K562 (cell line): ENCODE results near the gene PACRG. TPM values are rescaled to one million over a fixed set of nuclear protein-coding genes. Genes with fewer than 3 reads are reported as not detected.

Source experiments
- ATAC-seq: fragments of 200-7000 bp; cut with Tn5 transposase; 3 replicates; pipeline ENCODE4 v1.9.1; 2020; ENCODE audit warnings: moderate library complexity
- BruUV-seq: library from RNA; stranded (reverse); fragments of 400-500 nt; replicated peaks from 2 replicates; lab custom pipeline; 2021; lab: Mats Ljungman, UMichigan
- CTCF ChIA-PET: fragments of 300-600 bp; formaldehyde crosslinking; extraction: SDS; loops from one replicate; lab custom pipeline; 2021; ENCODE audit warnings: low intra/inter-chr PET ratio; lab: Yijun Ruan, JAX
- POLR2A ChIA-PET: fragments of 300-600, 350-650 bp; sonication (Branson Sonifier 250); formaldehyde crosslinking; extraction: SDS; loops from one replicate; lab custom pipeline; 2021; ENCODE audit warnings: antibody characterized with exemption, inconsistent platforms; lab: Yijun Ruan, JAX
- DNase-seq, 4 experiments: peaks; one replicate each; pipeline versions ENCODE4 v3.0.0 to v3.0.0-alpha.2; 2011 to 2018; ENCODE audit warnings: low spot score in 3 of 4, mixed read lengths in 3 of 4; ENCODE audit errors: extremely low read depth in 1 of 4
- FAIRE-seq: peaks from 2 replicates; lab custom pipeline; 2011; peaks lifted over from hg19 to GRCh38; lab: Jason Lieb, UNC
- H2AFZ ChIP-seq: 2 replicates; pipeline ENCODE4 v1.6.0; 2011; ENCODE audit warnings: low read depth, low read length, control low read depth, inconsistent platforms
- H3K27ac ChIP-seq: fragments of 200-600 bp; 3 replicates; pipeline ENCODE4 v1.8.0; 2011; ENCODE audit warnings: low read depth, mild to moderate bottlenecking, control low read depth, inconsistent platforms, low read length, moderate library complexity, mixed read lengths; ENCODE audit errors: extremely low read depth
- H3K27me3 ChIP-seq, 2 experiments: fragments of 300-600 bp in 1 of 2; 2 replicates in 1 of 2; 3 replicates in 1 of 2; pipeline versions ENCODE4 v1.6.0 to v1.8.0; 2011; ENCODE audit warnings: inconsistent platforms in 2 of 2, low read length in 2 of 2, mild to moderate bottlenecking in 1 of 2, mixed read lengths in 1 of 2, moderate library complexity in 1 of 2; ENCODE audit not compliant: control insufficient read depth in 2 of 2, insufficient read depth in 2 of 2
- H3K36me3 ChIP-seq: fragments of 300-600 bp; 3 replicates; pipeline ENCODE4 v1.8.0; 2011; ENCODE audit warnings: mild to moderate bottlenecking, low read length, inconsistent platforms; ENCODE audit not compliant: control insufficient read depth, insufficient read depth
- H3K4me1 ChIP-seq, 2 experiments: fragments of 200-600 bp in 1 of 2; replicated peaks in 1 of 2; 2 replicates in 1 of 2; 3 replicates in 1 of 2; pipeline versions ENCODE4 v1.5.1 to v1.8.0; 2011; ENCODE audit warnings: inconsistent platforms in 2 of 2, low read length in 2 of 2, mild to moderate bottlenecking in 1 of 2, mixed read lengths in 1 of 2, moderate library complexity in 1 of 2; ENCODE audit not compliant: control insufficient read depth in 2 of 2, insufficient read depth in 2 of 2
- H3K4me2 ChIP-seq: 2 replicates; pipeline ENCODE4 v1.6.1; 2011; ENCODE audit warnings: low read length, control low read depth, inconsistent platforms, mixed read lengths; ENCODE audit not compliant: insufficient read depth
- H3K4me3 ChIP-seq: fragments of 200-600 bp; sonication (generic), shearing (Covaris generic); 2 replicates; pipeline ENCODE4 v1.5.1; 2016; ENCODE audit warnings: control low read depth, inconsistent platforms
- H3K79me2 ChIP-seq: fragments of 200-600 bp; 3 replicates; pipeline ENCODE4 v1.8.0; 2011; ENCODE audit warnings: low read length, inconsistent platforms; ENCODE audit not compliant: control insufficient read depth, insufficient read depth
- H3K9ac ChIP-seq, 2 experiments: 2 replicates each; pipeline versions ENCODE4 v1.6.0 to v1.6.1; 2011; ENCODE audit warnings: low read depth in 2 of 2, low read length in 2 of 2, control low read depth in 1 of 2, inconsistent platforms in 1 of 2, mild to moderate bottlenecking in 1 of 2, mixed read lengths in 1 of 2; ENCODE audit not compliant: insufficient read depth in 1 of 2
- H3K9me1 ChIP-seq: one replicate; pipeline ENCODE4 v1.6.0; 2011; ENCODE audit warnings: inconsistent platforms, mild to moderate bottlenecking, low read length, moderate library complexity; ENCODE audit not compliant: control insufficient read depth, insufficient read depth
- H3K9me3 ChIP-seq: replicated peaks from 2 replicates; pipeline ENCODE4 v1.5.1; 2011; ENCODE audit warnings: low read depth, low read length, inconsistent platforms; ENCODE audit not compliant: control insufficient read depth, insufficient read depth
- H4K20me1 ChIP-seq: replicated peaks from 2 replicates; pipeline ENCODE4 v1.6.1; 2011; ENCODE audit warnings: low read length, inconsistent platforms, mixed read lengths; ENCODE audit not compliant: control insufficient read depth, insufficient read depth
- CBFA2T3 ChIP-seq: fragments of 450-650 bp; IDR thresholded peaks from 2 replicates; pipeline ENCODE4 v1.6.1; 2017
- DIDO1 ChIP-seq: fragments of 450-650 bp; IDR thresholded peaks from 2 replicates; pipeline ENCODE4 v1.6.1; 2016; ENCODE audit warnings: low read depth, missing biosample characterization, missing genetic modification characterization
- JUND ChIP-seq, 2 experiments: IDR thresholded peaks; 2 replicates in 1 of 2; 3 replicates in 1 of 2; pipeline ENCODE4 v1.6.1; 2011; ENCODE audit warnings: borderline replicate concordance in 2 of 2, low read depth in 2 of 2, low read length in 2 of 2, improper control_type of control experiment in 1 of 2, missing biosample characterization in 1 of 2, missing genetic modification characterization in 1 of 2, missing genetic modification reagents in 1 of 2
- POU5F1 ChIP-seq: fragments of 150-350 bp; IDR thresholded peaks from 2 replicates; pipeline ENCODE4 v1.6.1; 2014; ENCODE audit warnings: borderline replicate concordance, low read length, low read depth, mild to moderate bottlenecking; ENCODE audit not compliant: partially characterized antibody
- RBFOX2 ChIP-seq: fragments of 200-400 bp; formaldehyde crosslinking; IDR thresholded peaks from 2 replicates; pipeline ENCODE4 v1.6.1; 2017; ENCODE audit warnings: low read depth, mild to moderate bottlenecking, low read length, moderate library complexity
- ZZZ3 ChIP-seq: fragments of 450-650 bp; IDR thresholded peaks from 2 replicates; pipeline ENCODE4 v1.6.1; 2016; ENCODE audit warnings: antibody characterized with exemption, mild to moderate bottlenecking, moderate library complexity
- WGBS: fragments of 100-300 bp; shearing (Covaris generic); methylation state at CpG from one replicate; pipeline ENCODE4 v1.1.6; 2016; ENCODE audit warnings: low coverage, mixed read lengths; ENCODE audit not compliant: insufficient coverage; ENCODE audit errors: missing lambda C conversion rate; 5-methylcytosine and 5-hydroxymethylcytosine counted together
- in situ Hi-C: fragments of 300-500 bp; cut with MboI; formaldehyde crosslinking; loops from 4 replicates; pipeline ENCODE4 v1.15.0; 2018; ENCODE audit warnings: inconsistent platforms, mixed read lengths
- intact Hi-C: fragments of 100-400 bp; cut with micrococcal nuclease; formaldehyde crosslinking; loops from 2 replicates; pipeline ENCODE4 v1.14.2; 2022
- polyA plus RNA-seq, 8 experiments: library from polyadenylated mRNA; depleted of rRNA in 4 of 8; stranded (reverse) in 5 of 8; unstranded in 3 of 8; fragments of >200 nt; fragmentation: Nextera tagmentation in 2 of 8; fragmentation: Illumina TruSeq in 1 of 8; extraction: Ambion mirVana in 2 of 8; extraction: Trizol in 1 of 8; gene quantifications; 2 replicates each; pipeline versions ENCODE4 v1.2.1 to v1.2.3, GENCODE V29; 2011 to 2014; ENCODE audit warnings: inconsistent platforms in 1 of 8, missing spikeins in 1 of 8
- total RNA-seq, 7 experiments: library from RNA; depleted of rRNA in 6 of 7; stranded (reverse); fragments of >200 nt in 6 of 7; fragmentation: Illumina TruSeq in 2 of 7; extraction: Trizol in 2 of 7; gene quantifications; 2 replicates each; pipeline versions ENCODE4 v1.2.1 to v1.2.3, GENCODE V29; 2011 to 2021; ENCODE audit warnings: low replicate concordance in 1 of 7
- TF ChIP-seq, protein P1 (sequence below), 2 experiments: fragments of 450-650 bp; IDR thresholded peaks; 2 replicates each; pipeline ENCODE4 v1.6.1; 2018; ENCODE audit warnings: mild to moderate bottlenecking in 2 of 2, low read depth in 1 of 2; ENCODE audit not compliant: partially characterized antibody in 2 of 2
- TF ChIP-seq, protein P2 (sequence below): sonication (generic); formaldehyde crosslinking; IDR thresholded peaks from 2 replicates; pipeline ENCODE4 v1.8.1; 2023; ENCODE audit warnings: mild to moderate bottlenecking, missing genetic modification reagents
- TF ChIP-seq, protein P3 (sequence below): sonication (generic); formaldehyde crosslinking; IDR thresholded peaks from 2 replicates; pipeline ENCODE4 v1.8.0; 2023; ENCODE audit warnings: missing genetic modification reagents, mild to moderate bottlenecking, borderline replicate concordance

The PACRG gene
- total and polyA plus RNA-seq, 9 of the 15 experiments (the other 6 are each of a cell fraction or from before 2014, with no cell fraction given) = 0.04 TPM; not detected in 8

DNA sequence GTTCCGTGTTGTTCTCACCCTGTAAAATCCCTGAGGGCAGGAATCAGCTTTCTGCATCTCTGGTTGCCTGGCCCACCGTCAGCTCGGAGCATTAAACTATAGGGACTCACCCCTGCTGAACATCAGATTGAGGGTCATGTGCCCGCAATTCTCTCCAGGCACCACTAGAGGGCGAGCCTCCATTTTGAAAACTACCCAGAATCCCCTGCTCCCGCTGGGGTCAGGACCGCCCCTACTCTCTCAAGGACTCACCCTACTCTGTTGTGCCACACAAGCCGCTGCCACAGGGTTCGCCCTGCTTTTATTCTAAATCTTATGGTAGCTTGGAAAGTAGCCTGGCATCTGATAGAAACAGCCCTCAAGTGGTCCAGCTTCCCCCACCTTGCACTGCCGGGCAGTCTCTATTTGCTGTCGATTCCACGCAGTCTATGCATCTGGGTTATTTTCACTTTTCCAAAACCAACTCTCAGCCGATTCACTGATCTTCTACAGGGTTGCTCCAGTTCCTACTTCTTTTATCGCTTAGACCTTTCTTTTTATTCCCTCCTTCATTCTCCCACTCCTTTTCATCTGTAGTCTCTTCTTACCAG, 442.6 kb downstream of the PACRG start:
- peak; percentile 65 to 88 (median 79) for DNase-seq
- no peaks in the 10 kb centered on the region for H3K36me3 ChIP-seq
- peak overlapping the region; percentile 66 for H2AFZ ChIP-seq
- peak overlapping the region; percentile 44 for H3K4me2 ChIP-seq
- peak; percentile 96 for ATAC-seq
- 23% methylated on average over 14 of the region's 14 CpGs for WGBS
- H3K9me1 ChIP-seq = no peaks in the 10 kb centered on the region
- no peak overlapping the region for H3K9ac ChIP-seq
- ChIA-PET POLR2A (no interaction called here), CTCF (no interaction called here)
- peak; percentile 67 for FAIRE-seq
- H3K4me3 ChIP-seq = no peak overlapping the region
- H3K27me3 ChIP-seq = peaks cover 0 to 8% of the 10 kb centered on the region in 2 experiments; a peak in 1 of 5 replicates
- H3K27ac ChIP-seq = no peak overlapping the region
- H3K9me3 ChIP-seq = no peaks in the 10 kb centered on the region
- no TSS peak for BruUV-seq
- in situ Hi-C loops (loop anchor here (5.0 kb wide), 1 partner anchor 382 kb away; no protein-coding TSS in a partner anchor), intact Hi-C loops (no loop called here)
- H3K79me2 ChIP-seq = no peaks in the 10 kb centered on the region
- H3K4me1 ChIP-seq = no peaks in the 10 kb centered on the region
- H4K20me1 ChIP-seq = no peaks in the 10 kb centered on the region
- no peak for TF ChIP-seq CBFA2T3
- TF ChIP-seq, protein P1, sequence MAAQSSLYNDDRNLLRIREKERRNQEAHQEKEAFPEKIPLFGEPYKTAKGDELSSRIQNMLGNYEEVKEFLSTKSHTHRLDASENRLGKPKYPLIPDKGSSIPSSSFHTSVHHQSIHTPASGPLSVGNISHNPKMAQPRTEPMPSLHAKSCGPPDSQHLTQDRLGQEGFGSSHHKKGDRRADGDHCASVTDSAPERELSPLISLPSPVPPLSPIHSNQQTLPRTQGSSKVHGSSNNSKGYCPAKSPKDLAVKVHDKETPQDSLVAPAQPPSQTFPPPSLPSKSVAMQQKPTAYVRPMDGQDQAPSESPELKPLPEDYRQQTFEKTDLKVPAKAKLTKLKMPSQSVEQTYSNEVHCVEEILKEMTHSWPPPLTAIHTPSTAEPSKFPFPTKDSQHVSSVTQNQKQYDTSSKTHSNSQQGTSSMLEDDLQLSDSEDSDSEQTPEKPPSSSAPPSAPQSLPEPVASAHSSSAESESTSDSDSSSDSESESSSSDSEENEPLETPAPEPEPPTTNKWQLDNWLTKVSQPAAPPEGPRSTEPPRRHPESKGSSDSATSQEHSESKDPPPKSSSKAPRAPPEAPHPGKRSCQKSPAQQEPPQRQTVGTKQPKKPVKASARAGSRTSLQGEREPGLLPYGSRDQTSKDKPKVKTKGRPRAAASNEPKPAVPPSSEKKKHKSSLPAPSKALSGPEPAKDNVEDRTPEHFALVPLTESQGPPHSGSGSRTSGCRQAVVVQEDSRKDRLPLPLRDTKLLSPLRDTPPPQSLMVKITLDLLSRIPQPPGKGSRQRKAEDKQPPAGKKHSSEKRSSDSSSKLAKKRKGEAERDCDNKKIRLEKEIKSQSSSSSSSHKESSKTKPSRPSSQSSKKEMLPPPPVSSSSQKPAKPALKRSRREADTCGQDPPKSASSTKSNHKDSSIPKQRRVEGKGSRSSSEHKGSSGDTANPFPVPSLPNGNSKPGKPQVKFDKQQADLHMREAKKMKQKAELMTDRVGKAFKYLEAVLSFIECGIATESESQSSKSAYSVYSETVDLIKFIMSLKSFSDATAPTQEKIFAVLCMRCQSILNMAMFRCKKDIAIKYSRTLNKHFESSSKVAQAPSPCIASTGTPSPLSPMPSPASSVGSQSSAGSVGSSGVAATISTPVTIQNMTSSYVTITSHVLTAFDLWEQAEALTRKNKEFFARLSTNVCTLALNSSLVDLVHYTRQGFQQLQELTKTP (IDR thresholded peaks at IDR 0.05; ENCODE audit: low read depth in 1 of 2, partially characterized antibody in 2 of 2) = peak in 1 of 2 experiments; percentile 55
- TF ChIP-seq ZZZ3 = no peak
- TF ChIP-seq, protein P2, sequence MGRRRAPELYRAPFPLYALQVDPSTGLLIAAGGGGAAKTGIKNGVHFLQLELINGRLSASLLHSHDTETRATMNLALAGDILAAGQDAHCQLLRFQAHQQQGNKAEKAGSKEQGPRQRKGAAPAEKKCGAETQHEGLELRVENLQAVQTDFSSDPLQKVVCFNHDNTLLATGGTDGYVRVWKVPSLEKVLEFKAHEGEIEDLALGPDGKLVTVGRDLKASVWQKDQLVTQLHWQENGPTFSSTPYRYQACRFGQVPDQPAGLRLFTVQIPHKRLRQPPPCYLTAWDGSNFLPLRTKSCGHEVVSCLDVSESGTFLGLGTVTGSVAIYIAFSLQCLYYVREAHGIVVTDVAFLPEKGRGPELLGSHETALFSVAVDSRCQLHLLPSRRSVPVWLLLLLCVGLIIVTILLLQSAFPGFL = no peak
- no peak for TF ChIP-seq RBFOX2
- TF ChIP-seq POU5F1 = no peak
- TF ChIP-seq, protein P3, sequence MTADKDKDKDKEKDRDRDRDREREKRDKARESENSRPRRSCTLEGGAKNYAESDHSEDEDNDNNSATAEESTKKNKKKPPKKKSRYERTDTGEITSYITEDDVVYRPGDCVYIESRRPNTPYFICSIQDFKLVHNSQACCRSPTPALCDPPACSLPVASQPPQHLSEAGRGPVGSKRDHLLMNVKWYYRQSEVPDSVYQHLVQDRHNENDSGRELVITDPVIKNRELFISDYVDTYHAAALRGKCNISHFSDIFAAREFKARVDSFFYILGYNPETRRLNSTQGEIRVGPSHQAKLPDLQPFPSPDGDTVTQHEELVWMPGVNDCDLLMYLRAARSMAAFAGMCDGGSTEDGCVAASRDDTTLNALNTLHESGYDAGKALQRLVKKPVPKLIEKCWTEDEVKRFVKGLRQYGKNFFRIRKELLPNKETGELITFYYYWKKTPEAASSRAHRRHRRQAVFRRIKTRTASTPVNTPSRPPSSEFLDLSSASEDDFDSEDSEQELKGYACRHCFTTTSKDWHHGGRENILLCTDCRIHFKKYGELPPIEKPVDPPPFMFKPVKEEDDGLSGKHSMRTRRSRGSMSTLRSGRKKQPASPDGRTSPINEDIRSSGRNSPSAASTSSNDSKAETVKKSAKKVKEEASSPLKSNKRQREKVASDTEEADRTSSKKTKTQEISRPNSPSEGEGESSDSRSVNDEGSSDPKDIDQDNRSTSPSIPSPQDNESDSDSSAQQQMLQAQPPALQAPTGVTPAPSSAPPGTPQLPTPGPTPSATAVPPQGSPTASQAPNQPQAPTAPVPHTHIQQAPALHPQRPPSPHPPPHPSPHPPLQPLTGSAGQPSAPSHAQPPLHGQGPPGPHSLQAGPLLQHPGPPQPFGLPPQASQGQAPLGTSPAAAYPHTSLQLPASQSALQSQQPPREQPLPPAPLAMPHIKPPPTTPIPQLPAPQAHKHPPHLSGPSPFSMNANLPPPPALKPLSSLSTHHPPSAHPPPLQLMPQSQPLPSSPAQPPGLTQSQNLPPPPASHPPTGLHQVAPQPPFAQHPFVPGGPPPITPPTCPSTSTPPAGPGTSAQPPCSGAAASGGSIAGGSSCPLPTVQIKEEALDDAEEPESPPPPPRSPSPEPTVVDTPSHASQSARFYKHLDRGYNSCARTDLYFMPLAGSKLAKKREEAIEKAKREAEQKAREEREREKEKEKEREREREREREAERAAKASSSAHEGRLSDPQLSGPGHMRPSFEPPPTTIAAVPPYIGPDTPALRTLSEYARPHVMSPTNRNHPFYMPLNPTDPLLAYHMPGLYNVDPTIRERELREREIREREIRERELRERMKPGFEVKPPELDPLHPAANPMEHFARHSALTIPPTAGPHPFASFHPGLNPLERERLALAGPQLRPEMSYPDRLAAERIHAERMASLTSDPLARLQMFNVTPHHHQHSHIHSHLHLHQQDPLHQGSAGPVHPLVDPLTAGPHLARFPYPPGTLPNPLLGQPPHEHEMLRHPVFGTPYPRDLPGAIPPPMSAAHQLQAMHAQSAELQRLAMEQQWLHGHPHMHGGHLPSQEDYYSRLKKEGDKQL = no peak
- TF ChIP-seq JUND (IDR thresholded peaks at IDR 0.05; ENCODE audit: borderline replicate concordance, low read depth, low read length) = peak; percentile 50; the same call in 1 of the 2 replicates
- no peak; the same call in 2 of the 3 replicates for TF ChIP-seq JUND (tag; IDR thresholded peaks at IDR 0.05; ENCODE audit: borderline replicate concordance, low read depth, low read length)
- TF ChIP-seq DIDO1 = peak; percentile 41; the same call in 1 of the 2 replicates
